Heart right ventricle (tissue), 16 donors: ENCODE results near the gene METTL26. TPM values are rescaled to one million over a fixed set of nuclear protein-coding genes. Genes with fewer than 3 reads are reported as not detected.

Experiments
- ATAC-seq, 8 donors: fragments of 200-7000 bp; cut with Tn5 transposase; one replicate each; pipeline ENCODE4 v1.9.1; 2020; ENCODE audit warnings: mild to moderate bottlenecking in 8 of 8, moderate library complexity in 8 of 8, moderate number of reproducible peaks in 1 of 8
- DNase-seq, 2 donors: peaks; one replicate each; pipeline ENCODE4 v3.0.0-alpha.2; 2020
- H3K27ac ChIP-seq, 10 donors: fragments of 200-600 bp; sonication (generic) in 2 of 10; one replicate each; pipeline versions ENCODE4 v1.5.0 to v1.8.0; 2020 to 2022; ENCODE audit warnings: mild to moderate bottlenecking in 3 of 10
- H3K27me3 ChIP-seq, 7 donors: fragments of 200-600 bp; one replicate each; pipeline ENCODE4 v1.8.0; 2021 to 2022; ENCODE audit warnings: mild to moderate bottlenecking in 2 of 7
- H3K36me3 ChIP-seq, 9 donors: fragments of 200-600 bp; sonication (generic) in 1 of 9; one replicate each; pipeline versions ENCODE4 v1.5.0 to v1.8.0; 2020 to 2022; ENCODE audit warnings: mild to moderate bottlenecking in 2 of 9
- H3K4me1 ChIP-seq, 9 donors: fragments of 200-600 bp; sonication (generic) in 1 of 9; one replicate each; pipeline versions ENCODE4 v1.5.0 to v1.8.0; 2020 to 2022; ENCODE audit warnings: mild to moderate bottlenecking in 4 of 9
- H3K4me3 ChIP-seq, 10 donors: fragments of 200-600 bp; sonication (generic) in 2 of 10; one replicate each; pipeline versions ENCODE4 v1.5.0 to v1.8.0; 2020 to 2022; ENCODE audit warnings: mild to moderate bottlenecking in 7 of 10, moderate library complexity in 2 of 10
- H3K9me3 ChIP-seq, 11 donors: fragments of 200-600 bp in 10 of 11; sonication (generic) in 2 of 11; one replicate each; pipeline versions ENCODE4 v1.5.0 to v1.8.0; 2013 to 2022; ENCODE audit warnings: mild to moderate bottlenecking in 2 of 11, control low read depth in 1 of 11, moderate library complexity in 1 of 11
- WGBS, 2 donors: extraction: QIAGEN DNeasy Blood & Tissue Kit; methylation state at CpG; one replicate each; pipeline ENCODE4 v1.1.7; 2013; ENCODE audit warnings: inconsistent platforms in 1 of 2; 5-methylcytosine and 5-hydroxymethylcytosine counted together
- intact Hi-C, 10 donors: fragments of 100-400 bp; cut with DNase I; formaldehyde crosslinking; loops; one replicate each; pipeline versions ENCODE4 v1.11.1 to v1.14.2; 2022
- polyA plus RNA-seq, 2 donors: library from polyadenylated mRNA; stranded (reverse); fragments of 200-250 nt; gene quantifications; one replicate each; pipeline ENCODE4 v1.2.3, GENCODE V29; 2013
- total RNA-seq, 10 donors: library from RNA; stranded (reverse); fragmentation: NEBNext Ultra II Directional in 3 of 10; extraction: Animal tissue kit (Norgen Biotek cat#: 25700) in 3 of 10; gene quantifications; one replicate each; pipeline versions ENCODE4 v1.2.1 to v1.2.4, GENCODE V29; 2021 to 2023
- TF ChIP-seq, protein P1 (sequence below), 9 donors: fragments of 200-600 bp; sonication (generic) in 2 of 9; IDR thresholded peaks; one replicate each; pipeline versions ENCODE4 v1.5.0 to v1.8.0; 2021 to 2022; ENCODE audit warnings: antibody characterized with exemption in 9 of 9, mild to moderate bottlenecking in 5 of 9, moderate library complexity in 1 of 9
- donor health status: Arrhythmogenic right ventricular cardiomyopathy.
- donor health status: ischemic (EF 13 %, LVEDD 7.1; RV severe dilation, severe dysfunction).
- donor health status: healthy with polysubstance abuse.
- donor health status: DM: no; HTN: yes; CAD: no.
- donor health status: DM: no; HTN: no; CAD: no.
- donor health status: ischemic (EF 25% LVEDD 6.9; RV normal size, moderate dysfunction).
- donor health status: ischemic (EF 25% LVEDD 5.7; RV mildly dilated, moderate dysfunction).
- donor health status: healthy.
- donor health status: DM: yes; HTN: yes; CAD: no.
- donor health status: Ischemic cardiomyopathy.
- donor health status: ischemic (EF 35%, LVEDD 5.7; RV mildly dilated, moderate dysfunction).
- donor health status: nonischemic (EF 11% LVEDD 7.7; RV severe dilation, severe dysfunction).
- donor health status: DM: yes; HTN: yes; CAD: no.
- donor health status: PGD.
- donor health status: ischemic (EF 29% LVEDD 5.4; RV normal size, mild dysfunction).
- donor health status: nonischemic (EF 23%, LVEDD 6.1; RV moderate dilation, normal function).

METTL26 gene
- total and polyA plus RNA-seq, 12 donors, result 34.5 to 237 (median 44.8) TPM

- Histone ChIP-seq H3K9me3 (no peaks in the 10 kb centered on the region), H3K4me3 (peak overlapping the region; percentile 50 to 95 (median 71)), H3K27ac (peak overlapping the region in 9 of 10 donors; percentile 92 to 99 (median 97)), H3K4me1 (peaks cover 33 to 60% (median 50%) of the 10 kb centered on the region in 9 donors), H3K36me3 (peaks cover 0 to 29% (median 19%) of the 10 kb centered on the region in 9 donors), H3K27me3 (peaks cover 0 to 11% (median 0%) of the 10 kb centered on the region in 7 donors)
- TF ChIP-seq, protein P1, sequence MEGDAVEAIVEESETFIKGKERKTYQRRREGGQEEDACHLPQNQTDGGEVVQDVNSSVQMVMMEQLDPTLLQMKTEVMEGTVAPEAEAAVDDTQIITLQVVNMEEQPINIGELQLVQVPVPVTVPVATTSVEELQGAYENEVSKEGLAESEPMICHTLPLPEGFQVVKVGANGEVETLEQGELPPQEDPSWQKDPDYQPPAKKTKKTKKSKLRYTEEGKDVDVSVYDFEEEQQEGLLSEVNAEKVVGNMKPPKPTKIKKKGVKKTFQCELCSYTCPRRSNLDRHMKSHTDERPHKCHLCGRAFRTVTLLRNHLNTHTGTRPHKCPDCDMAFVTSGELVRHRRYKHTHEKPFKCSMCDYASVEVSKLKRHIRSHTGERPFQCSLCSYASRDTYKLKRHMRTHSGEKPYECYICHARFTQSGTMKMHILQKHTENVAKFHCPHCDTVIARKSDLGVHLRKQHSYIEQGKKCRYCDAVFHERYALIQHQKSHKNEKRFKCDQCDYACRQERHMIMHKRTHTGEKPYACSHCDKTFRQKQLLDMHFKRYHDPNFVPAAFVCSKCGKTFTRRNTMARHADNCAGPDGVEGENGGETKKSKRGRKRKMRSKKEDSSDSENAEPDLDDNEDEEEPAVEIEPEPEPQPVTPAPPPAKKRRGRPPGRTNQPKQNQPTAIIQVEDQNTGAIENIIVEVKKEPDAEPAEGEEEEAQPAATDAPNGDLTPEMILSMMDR (IDR thresholded peaks at IDR 0.05), result peak in 2 of 9 donors; percentile 10 to 15
- intact Hi-C loops, result loop anchor here in 1 of 10 donors (2.0 kb wide), 1 partner anchor 40 kb away; the partner anchor contains the start of gene ANTKMT
- 45% methylated on average over 44 of the region's 44 CpGs for WGBS, 2 donors
- no peak for ATAC-seq
- DNase-seq, result peak in 1 of 2 donors; percentile 54
Observed at GRCh38 chr16:680967-681745, 45.1 kb upstream of the METTL26 start.

GRCh38 chr16:680625-680945 lies 44.5 kb upstream of the METTL26 start:
- no peak for DNase-seq
- Histone ChIP-seq H3K27ac (peak overlapping the region; percentile 66 to 99 (median 96)), H3K27me3 (peaks cover 0 to 17% (median 0%) of the 10 kb centered on the region in 7 donors), H3K9me3 (no peaks in the 10 kb centered on the region), H3K36me3 (peaks cover 0 to 28% (median 18%) of the 10 kb centered on the region in 9 donors), H3K4me3 (peak overlapping the region; percentile 50 to 95 (median 71)), H3K4me1 (peaks cover 33 to 60% (median 50%) of the 10 kb centered on the region in 9 donors)
- intact Hi-C loops, result loop anchor here in 1 of 10 donors (2.0 kb wide), 1 partner anchor 40 kb away; the partner anchor contains the start of gene ANTKMT
- no peak for ATAC-seq
- WGBS, 2 donors, result 0% methylated on average over 38 of the region's 38 CpGs
- TF ChIP-seq, protein P1 (IDR thresholded peaks at IDR 0.05), result no peak

DNA sequence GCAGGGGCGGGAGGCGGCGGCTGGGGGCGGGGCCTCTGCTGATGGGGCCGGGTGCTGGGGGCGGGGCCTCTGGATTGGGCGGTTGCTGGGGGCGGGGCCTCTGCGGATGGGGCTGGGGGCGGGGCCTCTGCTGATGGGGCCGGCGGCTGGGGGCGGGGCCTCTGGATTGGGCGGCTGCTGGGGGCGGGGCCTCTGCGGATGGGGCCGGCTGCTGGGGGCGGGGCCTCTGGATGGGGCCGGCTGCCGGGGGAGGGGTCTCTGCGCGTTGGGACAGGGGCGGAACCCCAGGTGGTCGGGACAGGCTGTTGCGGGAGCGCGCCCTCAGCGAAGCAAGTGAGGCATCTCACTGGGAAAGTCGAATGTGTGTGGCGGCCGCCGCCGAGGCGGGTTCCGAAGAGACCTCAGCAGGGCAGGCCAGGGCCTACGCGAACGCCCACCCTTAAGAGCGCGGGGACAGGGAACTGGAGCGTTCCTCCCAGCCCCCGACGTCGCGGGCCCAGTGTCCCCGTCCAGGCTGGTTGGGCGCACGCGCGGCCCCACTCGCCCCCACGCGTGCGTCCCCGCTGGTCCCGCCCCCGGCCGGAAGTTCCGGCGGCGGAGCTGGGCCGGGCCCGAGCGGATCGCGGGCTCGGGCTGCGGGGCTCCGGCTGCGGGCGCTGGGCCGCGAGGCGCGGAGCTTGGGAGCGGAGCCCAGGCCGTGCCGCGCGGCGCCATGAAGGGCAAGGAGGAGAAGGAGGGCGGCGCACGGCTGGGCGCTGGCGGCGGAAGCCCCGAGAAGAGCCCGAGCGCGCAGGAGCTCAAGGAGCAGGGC lies 43.9 kb upstream of the METTL26 start, which contains the start of gene STUB1:
TSS of gene STUB1 (plus strand) at position 597 of the 811 bp plus-strand sequence. CDS start at position 713, 116 bp downstream.
- ATAC-seq (peak; percentile 63 to 82 (median 70)), DNase-seq (peak; percentile 90)
- Histone ChIP-seq H3K27me3 (peaks cover 0 to 22% (median 0%) of the 10 kb centered on the region in 7 donors), H3K27ac (peak within 1 kb of the TSS; percentile 66 to 99 (median 96)), H3K9me3 (no peaks in the 10 kb centered on the region), H3K36me3 (peaks cover 0 to 24% (median 18%) of the 10 kb centered on the region in 9 donors), H3K4me3 (peak within 1 kb of the TSS; percentile 50 to 95 (median 71)), H3K4me1 (peaks cover 30 to 60% (median 49%) of the 10 kb centered on the region in 9 donors)
- WGBS, 2 donors, result 1% methylated on average over 74 to 91 of the region's 91 CpGs
- intact Hi-C loops, result loop anchor here in 1 of 10 donors (2.0 kb wide), 1 partner anchor 41 kb away; the partner anchor contains the start of gene ANTKMT
- TF ChIP-seq, protein P1 (IDR thresholded peaks at IDR 0.05), result no peak
